Measurements from ENCODE around the gene LTK. TPM values are rescaled to one million over a fixed set of nuclear protein-coding genes. Genes with fewer than 3 reads are reported as not detected.
A peak's percentile ranks its signal among the peaks of the same experiment; 100 is the strongest.

Gene LTK
- total and polyA plus RNA-seq, 3 donors from 2014 or later, result 2.9 to 4.2 (median 3.7) TPM

- H3K9me3 ChIP-seq, result no peaks in the 10 kb centered on the region
- peak overlapping the region in 1 of 2 donors; percentile 16 for H3K27ac ChIP-seq
- no peak for DNase-seq
- H3K4me1 ChIP-seq, result peaks cover 17% of the 10 kb centered on the region
- no peaks in the 10 kb centered on the region for H3K27me3 ChIP-seq
- no peaks in the 10 kb centered on the region for H3K36me3 ChIP-seq (ENCODE audit: low read depth, missing control alignments)
- TF ChIP-seq POLR2A (IDR thresholded peaks at IDR 0.05) (no peak), CTCF (IDR thresholded peaks at IDR 0.05) (no peak)
- peak overlapping the region; percentile 51 to 70 for H3K4me3 ChIP-seq
- intact Hi-C loops (cut with DNase I; ENCODE audit: low total_unique reads), result no loop called here
- WGBS, 2 donors, result 2 to 4% methylated on average over 14 to 15 of the region's 15 CpGs
These were observed 20.9 kb downstream of the LTK start for GRCh38 chr15:41492597-41493204.

- H3K9me3 ChIP-seq, result no peaks in the 10 kb centered on the region
- TF ChIP-seq CTCF (IDR thresholded peaks at IDR 0.05) (no peak), POLR2A (IDR thresholded peaks at IDR 0.05) (no peak)
- no peak overlapping the region for H3K27ac ChIP-seq
- peaks cover 17% of the 10 kb centered on the region for H3K4me1 ChIP-seq
- intact Hi-C loops (cut with DNase I; ENCODE audit: low total_unique reads), result no loop called here
- H3K36me3 ChIP-seq (ENCODE audit: low read depth, missing control alignments), result no peaks in the 10 kb centered on the region
- H3K4me3 ChIP-seq, result no peak overlapping the region
- no peaks in the 10 kb centered on the region for H3K27me3 ChIP-seq
- WGBS, 2 donors, result 82 to 84% methylated on average over 4 of the region's 4 CpGs
- DNase-seq, result no peak
These were observed 21.7 kb downstream of the LTK start for GRCh38 chr15:41491889-41492288.

DNA sequence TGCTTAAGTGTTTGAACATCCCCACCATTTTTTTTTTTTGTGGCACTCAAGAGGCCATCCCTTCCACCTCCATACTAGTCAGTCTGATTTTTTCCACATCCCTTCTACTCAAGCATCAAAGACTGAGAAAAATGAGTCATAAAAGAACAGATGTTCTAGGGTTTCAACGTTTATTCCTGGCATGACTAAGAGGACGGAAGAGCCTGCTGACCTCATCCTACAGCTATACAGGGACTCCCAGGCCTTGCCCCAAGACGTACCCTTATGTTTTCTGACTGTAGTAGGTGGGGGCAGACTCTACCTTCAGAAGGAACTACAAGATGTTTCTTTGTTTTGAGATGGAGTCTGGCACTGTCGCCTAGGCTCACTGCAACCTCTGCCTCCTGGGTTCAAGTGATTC is 23.3 kb downstream of the LTK start:
- intact Hi-C loops (cut with DNase I; ENCODE audit: low total_unique reads), result no loop called here
- DNase-seq, result no peak
- Histone ChIP-seq H3K4me1 (peaks cover 17% of the 10 kb centered on the region), H3K27me3 (no peaks in the 10 kb centered on the region), H3K9me3 (no peaks in the 10 kb centered on the region), H3K36me3 (ENCODE audit: low read depth, missing control alignments) (no peaks in the 10 kb centered on the region), H3K27ac (no peak overlapping the region), H3K4me3 (no peak overlapping the region)
- no peak for TF ChIP-seq POLR2A (IDR thresholded peaks at IDR 0.05)
- no peak for TF ChIP-seq CTCF (IDR thresholded peaks at IDR 0.05)
- WGBS, 2 donors, result 68 to 72% methylated on average over 4 of the region's 4 CpGs

GRCh38 chr15:41489641-41490040 is 24.0 kb downstream of the LTK start:
- Histone ChIP-seq H3K27ac (no peak overlapping the region), H3K36me3 (ENCODE audit: low read depth, missing control alignments) (no peaks in the 10 kb centered on the region), H3K4me1 (peaks cover 12% of the 10 kb centered on the region), H3K4me3 (no peak overlapping the region), H3K9me3 (no peaks in the 10 kb centered on the region), H3K27me3 (no peaks in the 10 kb centered on the region)
- intact Hi-C loops (cut with DNase I; ENCODE audit: low total_unique reads), result no loop called here
- WGBS, 2 donors, result 98 to 100% methylated on average over 2 of the region's 2 CpGs
- DNase-seq, result no peak
- TF ChIP-seq CTCF (IDR thresholded peaks at IDR 0.05), result no peak
- no peak for TF ChIP-seq POLR2A (IDR thresholded peaks at IDR 0.05)

- 90 to 94% methylated on average over 2 of the region's 2 CpGs for WGBS, 2 donors
- Histone ChIP-seq H3K36me3 (ENCODE audit: low read depth, missing control alignments) (no peaks in the 10 kb centered on the region), H3K27ac (no peak overlapping the region), H3K4me1 (peaks cover 4% of the 10 kb centered on the region), H3K9me3 (no peaks in the 10 kb centered on the region), H3K4me3 (no peak overlapping the region), H3K27me3 (no peaks in the 10 kb centered on the region)
- intact Hi-C loops (cut with DNase I; ENCODE audit: low total_unique reads), result no loop called here
- DNase-seq, result no peak
- TF ChIP-seq CTCF (IDR thresholded peaks at IDR 0.05) (no peak), POLR2A (IDR thresholded peaks at IDR 0.05) (no peak)
These were observed 25.8 kb downstream of the LTK start for GRCh38 chr15:41487802-41488201.
